HG03066 (cell line): ENCODE measurements around the gene TLE1.
"Not testable (repeated sequence)": the region's sequence is repeated elsewhere in the genome, so short reads cannot be mapped to it uniquely, and the experiment has no call there.

Experiments used
- ATAC-seq: cut with Tn5 transposase; IDR thresholded peaks from one replicate; pipeline ENCODE4 v1.9.1; 2021; ENCODE audit warnings: low read depth; ENCODE audit not compliant: unreplicated experiment

The TLE1 gene

DNA sequence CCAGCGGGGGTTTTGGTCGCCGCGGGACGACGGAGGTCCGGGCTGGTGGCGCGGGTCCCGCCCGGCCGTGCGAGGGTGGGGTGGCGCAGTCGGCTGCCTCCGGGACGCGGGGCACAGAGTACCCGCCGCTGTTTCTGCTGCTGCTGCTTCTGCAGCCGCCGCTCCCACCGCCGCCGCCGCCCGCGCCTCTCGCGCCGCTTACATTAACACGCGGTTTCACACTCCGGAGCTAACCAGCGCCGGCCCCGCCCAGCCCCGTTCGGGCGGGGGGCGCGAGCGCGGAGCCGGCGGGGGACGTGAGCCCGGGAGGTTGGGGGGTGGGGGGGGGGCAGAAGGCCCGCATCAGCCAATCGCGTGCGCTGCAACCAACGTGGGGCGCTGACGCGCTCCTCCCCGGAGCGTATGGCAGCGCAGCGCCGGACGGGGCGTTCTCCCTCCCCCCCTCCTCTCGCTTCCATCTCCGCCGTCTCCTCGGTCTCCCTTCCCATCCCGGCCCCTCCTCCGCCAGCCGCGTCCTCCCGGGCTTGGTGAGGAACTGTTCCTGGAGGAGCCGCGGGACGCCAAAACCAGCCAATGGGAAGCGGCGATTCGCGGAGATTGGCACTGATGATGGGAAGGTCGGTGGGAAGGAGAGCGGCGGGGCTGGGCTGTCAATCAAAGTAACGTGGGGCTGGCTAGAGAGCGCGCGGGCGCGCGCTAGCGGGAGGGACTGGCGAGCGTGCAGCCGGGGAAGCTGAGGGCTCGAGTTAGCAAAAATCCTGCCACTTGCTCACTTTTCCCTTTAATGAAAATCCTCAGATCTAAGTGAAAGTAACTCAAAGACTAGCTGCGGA lies at the start of gene TLE1:
TSS of gene TLE1 (minus strand) at position 205 of the 833 bp plus-strand sequence. CDS start 1,307 bp downstream, outside the sequence.
- ATAC-seq = peak; percentile 74

DNA sequence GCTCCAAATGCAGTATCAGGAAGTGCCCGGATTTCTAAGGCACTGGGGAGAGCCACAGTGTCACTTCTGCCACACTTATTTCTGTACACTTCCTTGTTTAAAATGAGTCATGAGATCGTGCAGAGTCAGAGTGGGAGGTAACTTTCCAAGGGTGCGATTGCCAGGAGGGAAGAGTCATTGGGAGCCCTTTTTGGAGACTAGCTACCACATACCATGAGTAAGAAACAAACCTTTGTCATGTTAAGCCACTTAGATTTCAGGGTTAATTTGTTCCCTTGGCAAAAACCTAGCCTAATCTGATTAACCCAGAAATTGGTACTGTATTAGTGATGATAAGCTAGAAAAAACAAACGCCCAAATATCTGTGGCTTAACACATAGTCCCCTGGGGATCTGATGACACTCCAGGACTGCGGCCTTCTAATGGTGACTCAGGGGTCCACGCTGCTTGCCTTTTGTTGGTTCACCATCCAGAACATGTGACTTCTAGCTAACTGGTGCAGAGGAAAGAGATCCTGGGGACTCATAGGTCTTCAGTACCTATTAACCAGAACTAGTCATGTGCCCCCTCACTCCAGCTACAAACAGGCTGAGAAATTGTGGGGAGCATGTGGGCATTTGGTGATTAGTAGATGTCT lies 48.6 kb upstream of the TLE1 start:
- ATAC-seq = no peak

DNA sequence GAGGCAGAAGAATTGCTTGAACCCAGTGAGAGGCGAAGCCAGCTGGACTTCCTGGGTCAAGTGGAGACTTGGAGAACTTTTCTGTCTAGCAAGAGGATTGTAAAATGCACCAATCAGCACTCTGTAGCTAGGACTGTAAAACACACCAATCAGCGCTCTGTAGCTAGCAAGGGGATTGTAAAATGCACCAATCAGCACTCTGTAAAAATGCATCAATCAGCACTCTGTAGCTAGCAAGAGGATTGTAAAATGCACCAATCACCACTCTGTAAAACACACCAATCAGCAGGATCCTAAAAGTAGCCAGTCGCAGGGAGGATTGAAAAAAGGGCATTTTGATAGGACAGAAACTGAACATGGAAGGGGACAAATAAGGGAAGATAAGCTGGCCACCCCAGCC lies 41.2 kb upstream of the TLE1 start:
- ATAC-seq = not testable (repeated sequence)

- no peak for ATAC-seq
Observed at GRCh38 chr9:81729135-81729534, 39.8 kb upstream of the TLE1 start.

GRCh38 chr9:81724242-81724889 lies 35.0 kb upstream of the TLE1 start:
- ATAC-seq = no peak

DNA sequence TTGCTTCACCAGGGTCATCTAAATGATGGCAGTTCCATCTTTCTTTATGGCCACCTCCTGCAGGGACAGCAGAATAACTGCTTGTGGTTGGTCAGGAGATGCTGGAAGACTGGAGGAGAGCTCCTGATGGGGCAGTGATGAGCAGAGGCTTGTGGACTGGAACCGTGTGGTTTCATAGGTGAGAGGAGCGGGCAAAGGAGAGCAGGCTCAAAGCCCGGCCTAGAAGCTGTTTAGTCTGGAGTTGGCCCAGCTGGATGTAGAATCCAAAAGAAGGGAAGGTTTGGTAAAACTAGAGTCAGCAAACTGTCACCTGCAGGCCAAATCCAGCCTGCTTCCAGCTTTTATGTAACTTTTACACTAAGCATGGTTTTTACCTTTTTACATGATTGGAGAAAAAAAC lies 32.9 kb upstream of the TLE1 start:
- no peak for ATAC-seq

DNA sequence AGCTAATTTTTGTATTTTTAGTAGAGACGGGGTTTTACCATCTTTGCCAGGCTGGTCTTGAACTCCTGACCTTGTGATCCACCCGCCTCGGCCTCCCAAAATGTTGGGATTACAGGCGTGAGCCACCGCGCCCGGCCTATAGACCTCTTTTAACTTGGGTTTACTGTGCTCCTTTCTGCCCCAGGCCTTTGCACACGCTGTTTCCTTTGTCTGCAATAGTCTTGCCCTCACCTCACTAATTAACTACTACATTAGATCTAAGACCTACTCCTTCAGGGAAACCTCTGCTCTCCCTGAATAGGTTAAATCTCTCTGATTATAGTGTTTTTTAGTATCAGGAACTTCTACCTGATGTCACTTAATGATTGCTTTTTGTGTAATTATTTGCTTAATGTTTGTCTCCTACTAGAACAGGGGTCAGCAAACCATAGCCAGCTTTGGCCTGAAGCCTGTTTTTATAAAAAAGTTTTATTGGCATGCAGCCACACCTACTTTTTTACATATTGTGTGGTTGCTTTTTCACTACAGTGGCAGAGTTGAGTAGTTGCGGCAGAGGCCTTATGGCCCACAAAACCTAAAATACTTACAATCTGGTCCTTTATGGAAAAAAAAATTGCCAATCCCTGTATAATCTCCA lies 31.2 kb upstream of the TLE1 start:
- no peak for ATAC-seq

DNA sequence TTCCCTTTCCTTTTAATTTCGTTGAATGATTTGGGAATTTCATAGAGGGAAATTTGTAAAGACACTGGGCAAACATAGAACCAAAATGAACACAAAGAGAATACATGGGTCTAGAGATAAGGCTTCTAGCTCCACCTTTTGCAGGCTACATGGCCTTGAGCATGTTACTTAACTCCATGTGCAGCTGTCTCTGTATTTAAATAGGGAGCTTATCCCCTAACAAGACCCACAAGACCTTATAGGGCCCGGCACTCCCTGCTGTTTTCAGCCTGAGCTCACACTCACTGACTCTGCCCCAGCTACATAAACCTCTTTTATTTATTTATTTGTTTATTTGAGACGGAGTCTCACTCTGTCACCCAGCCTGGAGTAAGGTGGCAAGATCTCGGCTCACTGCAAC lies 30.6 kb upstream of the TLE1 start:
- ATAC-seq = no peak

GRCh38 chr9:81718244-81718643 lies 28.9 kb upstream of the TLE1 start:
- no peak for ATAC-seq

GRCh38 chr9:81717747-81718077 lies 28.4 kb upstream of the TLE1 start:
- no peak for ATAC-seq

- ATAC-seq = no peak
Observed at GRCh38 chr9:81717061-81717746, 27.9 kb upstream of the TLE1 start.

DNA sequence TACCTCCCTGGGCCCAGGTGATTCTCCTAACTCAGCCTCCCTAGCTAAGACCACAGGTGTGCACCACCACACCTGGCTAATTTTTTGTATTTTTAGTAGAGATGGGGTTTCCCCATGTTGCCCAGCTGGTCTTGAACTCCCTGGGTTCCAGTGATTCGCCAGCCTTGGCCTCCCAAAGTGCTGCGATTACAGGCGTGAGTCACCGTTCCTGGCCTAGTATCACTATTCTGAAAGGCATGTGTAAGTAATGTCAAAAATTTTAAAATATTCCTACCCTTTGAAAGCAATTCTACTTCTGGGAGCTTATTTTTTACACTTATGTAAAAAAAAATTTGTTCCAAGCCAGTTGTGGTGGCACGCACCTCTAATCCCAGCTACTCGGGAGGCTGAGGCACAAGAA lies 27.1 kb upstream of the TLE1 start:
- no peak for ATAC-seq

DNA sequence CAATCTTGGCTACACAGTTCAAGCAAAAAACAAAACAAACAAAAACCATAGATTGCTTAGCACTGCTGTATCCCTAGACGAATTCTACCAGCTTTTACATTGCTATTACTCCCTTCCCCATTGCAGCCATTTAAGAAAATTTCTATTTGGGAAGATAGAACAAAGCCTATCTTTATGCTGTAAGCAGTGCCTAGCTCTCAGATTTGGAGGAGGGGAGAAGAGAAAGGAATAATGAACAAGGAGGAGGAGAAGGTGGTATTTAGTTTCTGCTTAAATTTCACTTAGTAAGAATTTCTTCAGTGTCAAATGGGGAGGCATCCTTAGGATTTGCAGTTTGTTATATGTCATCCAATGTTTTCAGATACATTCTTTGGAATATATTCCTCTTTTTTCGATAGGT lies 16.2 kb upstream of the TLE1 start:
- no peak for ATAC-seq

DNA sequence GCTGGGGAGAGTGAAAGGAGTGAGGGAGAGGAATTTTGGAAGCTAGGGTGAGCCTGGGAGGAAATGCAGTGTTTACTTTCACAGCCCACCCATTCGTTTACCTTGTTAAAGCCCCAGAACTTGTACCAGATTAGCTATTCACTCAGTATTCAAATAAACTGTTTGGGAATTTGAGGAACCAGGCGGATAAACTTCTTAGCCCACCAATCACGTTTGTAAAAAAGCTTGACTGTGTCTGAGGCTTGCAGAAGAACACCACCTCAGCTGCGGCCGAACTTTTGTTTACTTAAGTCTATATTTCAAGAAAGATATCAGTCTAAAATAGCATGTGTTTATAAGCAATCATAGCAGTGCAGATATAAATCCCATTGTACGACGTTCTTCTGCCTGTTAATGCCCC lies 5.2 kb upstream of the TLE1 start:
- ATAC-seq = no peak

DNA sequence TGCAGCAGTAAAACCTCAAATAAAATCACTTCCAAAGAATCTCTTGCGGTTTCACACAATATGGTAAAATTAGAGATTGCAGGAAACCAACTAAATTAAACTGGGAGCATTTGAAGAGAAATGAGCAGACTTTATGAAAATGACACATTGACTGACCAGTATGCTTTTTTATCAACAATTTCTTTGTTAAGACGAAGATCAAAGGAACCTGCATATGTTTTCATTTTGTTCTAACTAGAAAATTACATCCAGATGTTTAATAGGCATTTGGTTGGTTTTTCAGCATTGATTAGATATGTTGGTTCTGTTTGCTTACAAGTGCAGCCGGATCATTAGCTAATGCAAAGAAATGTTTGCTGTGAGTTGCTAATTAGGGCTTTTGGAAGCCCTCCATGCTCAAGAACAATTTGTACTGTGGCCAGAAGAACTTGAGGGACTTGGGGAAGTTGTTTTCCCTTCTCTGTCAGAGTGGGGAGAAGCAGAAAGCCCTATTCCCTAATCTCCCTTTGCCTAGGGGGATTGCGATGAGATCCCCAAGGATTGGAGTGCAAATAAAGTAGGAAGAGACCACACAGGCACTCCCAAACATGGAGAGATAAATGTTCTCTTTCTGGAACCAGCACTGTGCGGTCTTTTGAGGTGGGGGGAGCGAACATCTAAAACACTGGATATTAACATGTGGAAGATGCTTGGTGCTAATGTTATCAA lies 4.5 kb upstream of the TLE1 start:
- no peak for ATAC-seq

GRCh38 chr9:81690251-81690851 lies 1.0 kb upstream of the TLE1 start:
- ATAC-seq = no peak

DNA sequence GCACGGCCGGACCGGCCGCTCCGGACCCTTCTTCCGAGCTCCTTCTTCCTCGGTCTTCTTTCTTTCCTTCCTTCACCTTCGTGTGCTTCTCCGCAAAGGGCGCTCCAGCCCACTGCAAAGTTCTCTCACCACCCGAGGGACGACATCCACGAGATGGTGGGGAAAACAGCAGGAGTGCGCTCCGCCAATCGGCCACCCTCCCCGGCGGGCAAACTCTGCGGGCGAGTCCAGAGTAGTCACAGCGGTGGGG lies 329 bp downstream of the TLE1 start:
- ATAC-seq = peak; percentile 14

- ATAC-seq = peak; percentile 10
Observed at GRCh38 chr9:81688262-81689092, 870 bp downstream of the TLE1 start.
